HG02763 (cell line): ENCODE results near the gene NLRP6.
"Not testable (repeated sequence)": the region's sequence is repeated elsewhere in the genome, so short reads cannot be mapped to it uniquely, and the experiment has no call there.

Source experiments
- ATAC-seq: cut with Tn5 transposase; IDR thresholded peaks from one replicate; pipeline ENCODE4 v1.9.1; 2021; ENCODE audit warnings: mild to moderate bottlenecking, moderate library complexity; ENCODE audit not compliant: unreplicated experiment

NLRP6 gene

DNA sequence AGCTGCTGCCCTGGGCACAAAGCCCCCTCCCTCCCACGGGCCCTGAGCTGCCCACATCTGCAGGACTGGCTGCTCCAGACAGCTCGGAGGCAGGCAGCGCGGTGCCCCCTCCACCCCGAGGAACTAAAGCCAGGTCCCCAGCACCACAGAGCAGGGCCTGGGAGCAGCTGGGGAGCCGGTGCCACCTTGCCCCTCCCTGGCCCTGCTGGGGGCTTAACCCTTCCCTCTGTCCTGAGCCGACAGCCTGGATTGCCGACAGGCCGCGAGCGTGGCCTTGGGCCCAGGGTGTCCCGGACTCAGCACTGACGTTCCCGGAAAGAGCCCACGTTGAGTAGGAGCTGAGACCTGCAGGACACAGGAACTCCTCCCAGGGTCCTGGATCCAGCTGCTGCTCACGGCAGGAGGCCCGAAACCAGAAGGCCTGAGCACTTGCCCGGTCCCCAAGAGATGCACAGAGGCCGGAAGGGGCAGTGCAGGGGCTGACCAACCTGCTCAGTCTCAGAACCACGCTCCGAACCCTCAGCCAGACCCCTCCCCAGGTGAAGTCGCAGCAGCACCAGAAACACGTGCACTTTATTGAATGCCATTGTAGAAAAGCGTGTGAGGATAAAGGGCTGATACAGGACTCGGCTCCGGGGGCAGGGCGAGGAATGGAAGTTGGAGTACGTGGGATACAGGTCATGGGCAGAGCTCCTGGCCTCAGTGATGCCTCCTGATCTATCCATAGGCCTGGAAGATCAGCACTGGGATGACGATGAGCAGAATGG, 41.1 kb downstream of the NLRP6 start:
- ATAC-seq, result not testable (repeated sequence)

DNA sequence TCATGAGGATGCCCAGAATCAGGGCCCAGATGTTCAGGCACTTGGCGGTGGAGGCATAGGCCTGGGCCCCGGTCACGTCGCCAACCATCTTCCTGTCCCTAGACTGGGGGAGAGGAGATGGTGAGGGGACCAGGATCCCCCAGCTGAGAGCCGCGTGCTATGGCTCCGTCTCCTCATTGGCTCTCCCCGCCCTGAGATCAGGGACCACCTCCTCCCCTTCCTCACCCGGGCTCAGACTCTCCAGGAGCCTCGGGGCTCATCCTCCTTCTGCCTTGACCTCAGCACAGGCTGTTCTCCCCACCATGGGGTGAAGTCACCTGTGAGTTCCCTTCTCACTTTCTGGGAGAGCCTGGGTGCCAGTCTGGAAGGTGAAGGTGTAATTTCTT, 41.7 kb downstream of the NLRP6 start:
- ATAC-seq, result not testable (repeated sequence)

GRCh38 chr11:324156-324555, 45.9 kb downstream of the NLRP6 start:
- no peak for ATAC-seq

DNA sequence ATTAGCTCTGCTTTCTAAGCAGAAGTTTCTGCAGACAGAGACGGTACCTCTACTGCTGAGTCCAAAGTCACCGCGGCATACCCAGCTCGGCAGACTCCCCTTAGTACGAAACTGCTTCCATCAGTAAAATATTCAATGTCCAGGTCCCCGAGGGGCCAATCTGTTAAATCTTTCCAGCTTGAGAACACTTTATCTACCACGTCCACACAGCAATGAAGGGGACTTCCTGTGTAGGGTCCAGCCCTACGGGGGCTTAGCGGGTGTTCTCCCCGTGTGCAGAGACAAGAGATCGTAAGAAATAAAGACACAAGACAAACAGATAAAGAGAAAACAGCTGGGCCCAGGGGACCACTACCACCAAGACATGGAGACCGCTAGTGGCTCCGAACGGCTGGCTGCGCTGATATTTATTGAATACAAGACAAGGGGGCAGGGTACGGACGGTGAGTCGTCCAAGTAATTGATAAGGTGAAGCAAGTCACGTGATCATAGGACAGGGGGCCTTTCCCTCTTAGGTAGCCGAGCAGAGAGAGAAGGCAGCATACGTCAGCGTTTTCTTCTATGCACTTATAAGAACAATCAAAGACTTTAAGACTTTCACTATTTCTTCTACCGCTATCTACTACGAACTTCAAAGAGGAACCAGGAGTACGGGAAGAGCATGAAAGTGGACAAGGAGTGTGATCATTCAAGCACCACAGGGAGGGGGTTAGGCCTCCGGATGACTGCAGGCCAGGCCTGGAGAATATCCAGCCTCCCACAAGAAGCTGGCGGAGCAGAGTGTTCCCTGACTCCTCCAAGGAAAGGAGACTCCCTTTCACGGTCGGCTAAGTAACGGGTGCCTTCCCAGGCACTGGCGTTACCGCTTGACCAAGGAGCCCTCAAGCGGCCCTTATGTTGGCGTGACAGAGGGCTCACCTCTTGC, 46.6 kb downstream of the NLRP6 start:
- ATAC-seq, result not testable (repeated sequence)

GRCh38 chr11:325796-326591, 47.8 kb downstream of the NLRP6 start:
- no peak for ATAC-seq

DNA sequence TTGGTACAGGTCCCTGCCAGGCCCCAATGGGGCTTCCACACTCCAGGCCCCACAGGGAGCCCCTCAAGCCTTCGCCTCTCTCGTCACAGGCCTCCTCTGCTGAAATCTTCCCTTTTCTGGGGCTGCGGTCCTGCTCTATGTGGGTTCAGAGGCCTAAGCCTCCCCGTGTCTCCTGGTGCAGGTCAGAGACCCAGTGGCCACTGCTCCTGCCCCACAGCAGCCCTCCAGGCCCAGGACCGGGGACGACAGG, 48.3 kb downstream of the NLRP6 start:
- no peak for ATAC-seq

GRCh38 chr11:326842-327580, 48.8 kb downstream of the NLRP6 start:
- peak; percentile 60 for ATAC-seq

GRCh38 chr11:327581-327923, 49.3 kb downstream of the NLRP6 start:
- ATAC-seq, result no peak

- no peak for ATAC-seq
Measured at GRCh38 chr11:328012-328411, 49.8 kb downstream of the NLRP6 start.

DNA sequence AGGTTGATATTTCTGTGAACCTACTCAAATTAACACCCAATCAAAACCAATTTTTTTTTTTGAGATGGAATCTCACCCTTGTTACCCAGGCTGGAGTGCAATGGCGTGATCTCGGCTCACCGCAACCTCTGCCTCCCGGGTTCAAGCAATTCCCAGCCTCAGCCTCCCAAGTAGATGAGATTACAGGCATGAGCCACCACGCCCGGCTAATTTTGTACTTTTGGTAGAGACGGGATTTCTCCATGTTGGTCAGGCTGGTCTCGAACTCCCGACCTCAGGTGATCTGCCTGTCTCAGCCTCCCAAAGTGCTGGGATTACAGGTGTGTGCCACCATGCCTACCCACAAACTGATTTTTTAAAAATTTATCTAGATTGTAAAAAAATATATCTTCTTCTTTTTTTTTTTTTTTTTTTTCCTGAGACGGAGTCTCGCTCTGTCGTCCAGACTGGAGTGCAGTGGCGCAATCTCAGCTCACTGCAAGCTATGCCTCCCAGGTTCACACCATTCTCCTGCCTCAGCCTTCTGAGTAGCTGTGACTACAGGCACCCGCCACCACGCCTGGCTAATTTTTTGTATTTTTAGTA, 50.4 kb downstream of the NLRP6 start:
- ATAC-seq, result not testable (repeated sequence)

DNA sequence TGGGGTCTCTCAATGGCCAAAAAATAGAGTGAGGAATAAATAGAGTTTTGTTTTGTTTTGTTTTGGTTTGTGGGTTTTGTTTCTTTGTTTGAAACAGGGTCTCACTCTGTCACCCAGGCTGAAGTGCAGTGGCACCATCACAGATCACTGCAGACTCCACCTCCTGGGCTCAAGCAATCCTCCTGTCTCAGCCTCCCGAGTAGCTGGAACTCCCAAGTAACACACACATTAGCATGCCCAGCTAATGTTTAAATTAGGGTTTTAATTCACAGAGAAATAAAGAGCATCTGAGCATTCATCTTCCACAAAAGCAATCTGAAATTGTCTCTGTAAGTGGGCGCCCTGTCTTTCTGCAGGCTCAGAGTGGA, 51.7 kb downstream of the NLRP6 start:
- ATAC-seq, result no peak

- ATAC-seq, result no peak
Measured at GRCh38 chr11:330307-330693, 52.1 kb downstream of the NLRP6 start.

- no peak for ATAC-seq
Measured at GRCh38 chr11:330694-331357, 52.6 kb downstream of the NLRP6 start.

GRCh38 chr11:331358-332060, 53.3 kb downstream of the NLRP6 start:
- ATAC-seq, result no peak

GRCh38 chr11:332651-333480, 54.7 kb downstream of the NLRP6 start:
- no peak for ATAC-seq

GRCh38 chr11:333616-334263, 55.5 kb downstream of the NLRP6 start:
- ATAC-seq, result not testable (repeated sequence)

GRCh38 chr11:334264-334994, 56.2 kb downstream of the NLRP6 start:
- no peak for ATAC-seq
